ENCODE data around the gene SYT1.

SYT1 gene

DNA sequence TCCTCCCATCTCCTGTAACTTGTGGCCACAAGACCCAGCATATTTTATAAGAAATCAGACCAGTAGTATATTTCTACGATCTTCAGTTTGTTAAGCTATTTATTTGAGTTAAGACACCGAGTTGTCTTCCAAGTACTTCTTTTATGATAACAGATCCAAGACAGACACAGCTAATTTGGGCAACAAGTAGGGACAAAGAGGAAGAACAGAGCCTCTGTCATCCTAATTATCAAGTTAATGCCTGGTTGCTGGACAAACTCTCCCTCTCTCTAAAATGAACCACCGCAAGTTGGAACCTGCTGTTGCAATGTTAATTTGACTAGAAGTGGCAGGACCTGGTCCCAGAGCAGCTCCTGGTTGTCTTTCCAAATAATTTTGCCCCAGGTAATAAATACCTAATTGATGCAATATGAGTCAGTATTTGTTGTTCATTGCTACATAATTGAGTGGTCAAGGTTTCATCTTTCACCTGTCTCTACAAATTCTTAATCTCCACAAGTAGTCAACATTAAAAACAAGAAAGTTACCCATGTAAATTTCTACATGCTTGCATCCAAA, 502.5 kb downstream of the SYT1 start:
- DNase-seq (ENCODE audit: low read depth), result no peak
- no peak overlapping the region for H3K4me3 ChIP-seq (ENCODE audit: low read depth, low read length)
- TF ChIP-seq, protein P1, sequence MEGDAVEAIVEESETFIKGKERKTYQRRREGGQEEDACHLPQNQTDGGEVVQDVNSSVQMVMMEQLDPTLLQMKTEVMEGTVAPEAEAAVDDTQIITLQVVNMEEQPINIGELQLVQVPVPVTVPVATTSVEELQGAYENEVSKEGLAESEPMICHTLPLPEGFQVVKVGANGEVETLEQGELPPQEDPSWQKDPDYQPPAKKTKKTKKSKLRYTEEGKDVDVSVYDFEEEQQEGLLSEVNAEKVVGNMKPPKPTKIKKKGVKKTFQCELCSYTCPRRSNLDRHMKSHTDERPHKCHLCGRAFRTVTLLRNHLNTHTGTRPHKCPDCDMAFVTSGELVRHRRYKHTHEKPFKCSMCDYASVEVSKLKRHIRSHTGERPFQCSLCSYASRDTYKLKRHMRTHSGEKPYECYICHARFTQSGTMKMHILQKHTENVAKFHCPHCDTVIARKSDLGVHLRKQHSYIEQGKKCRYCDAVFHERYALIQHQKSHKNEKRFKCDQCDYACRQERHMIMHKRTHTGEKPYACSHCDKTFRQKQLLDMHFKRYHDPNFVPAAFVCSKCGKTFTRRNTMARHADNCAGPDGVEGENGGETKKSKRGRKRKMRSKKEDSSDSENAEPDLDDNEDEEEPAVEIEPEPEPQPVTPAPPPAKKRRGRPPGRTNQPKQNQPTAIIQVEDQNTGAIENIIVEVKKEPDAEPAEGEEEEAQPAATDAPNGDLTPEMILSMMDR (conservative IDR thresholded peaks at IDR 0.05; ENCODE audit: low read depth, low read length), result no peak

DNA sequence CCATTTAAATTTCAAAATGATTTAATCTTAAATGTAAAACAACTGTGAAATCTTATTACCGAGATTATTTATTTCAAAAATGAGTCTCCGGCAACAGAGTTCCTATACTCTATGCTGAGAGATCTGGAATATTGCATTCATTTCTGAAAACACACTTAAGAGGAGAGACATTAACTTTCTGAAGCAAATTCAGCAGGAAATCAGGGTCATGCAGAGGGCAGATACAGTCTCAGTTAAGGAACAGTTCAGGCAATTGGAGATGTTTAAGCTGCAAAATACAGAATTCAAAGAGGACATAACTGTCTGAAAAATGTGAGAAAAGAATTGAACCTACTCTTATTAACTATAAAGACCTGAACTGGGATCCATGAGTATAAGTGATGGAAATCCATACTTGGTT, 505.4 kb downstream of the SYT1 start:
- H3K4me3 ChIP-seq (ENCODE audit: low read depth, low read length), result no peak overlapping the region
- DNase-seq (ENCODE audit: low read depth), result peak; percentile 50
- TF ChIP-seq, protein P1 (conservative IDR thresholded peaks at IDR 0.05; ENCODE audit: low read depth, low read length), result no peak

DNA sequence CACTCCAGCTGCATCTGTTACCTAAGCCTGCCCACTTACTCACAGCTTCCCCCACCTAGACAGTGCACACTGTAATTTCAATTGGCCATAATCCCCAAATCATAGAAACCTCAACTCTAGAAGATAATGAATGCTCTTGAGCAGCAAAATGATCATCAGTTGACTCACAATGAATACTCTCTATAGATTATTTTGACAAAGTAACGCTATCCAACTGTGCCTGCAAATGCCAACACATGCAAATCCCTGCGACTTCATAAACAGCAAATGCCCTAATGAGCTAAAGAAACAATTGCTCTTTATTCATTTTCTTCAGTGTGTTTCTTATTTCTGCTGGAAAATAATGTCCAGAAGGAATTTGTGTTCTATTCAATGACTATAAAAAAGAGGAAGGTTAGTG, 506.7 kb downstream of the SYT1 start:
- H3K4me3 ChIP-seq (ENCODE audit: low read depth, low read length), result no peak overlapping the region
- DNase-seq (ENCODE audit: low read depth), result no peak
- TF ChIP-seq, protein P1 (conservative IDR thresholded peaks at IDR 0.05; ENCODE audit: low read depth, low read length), result no peak

DNA sequence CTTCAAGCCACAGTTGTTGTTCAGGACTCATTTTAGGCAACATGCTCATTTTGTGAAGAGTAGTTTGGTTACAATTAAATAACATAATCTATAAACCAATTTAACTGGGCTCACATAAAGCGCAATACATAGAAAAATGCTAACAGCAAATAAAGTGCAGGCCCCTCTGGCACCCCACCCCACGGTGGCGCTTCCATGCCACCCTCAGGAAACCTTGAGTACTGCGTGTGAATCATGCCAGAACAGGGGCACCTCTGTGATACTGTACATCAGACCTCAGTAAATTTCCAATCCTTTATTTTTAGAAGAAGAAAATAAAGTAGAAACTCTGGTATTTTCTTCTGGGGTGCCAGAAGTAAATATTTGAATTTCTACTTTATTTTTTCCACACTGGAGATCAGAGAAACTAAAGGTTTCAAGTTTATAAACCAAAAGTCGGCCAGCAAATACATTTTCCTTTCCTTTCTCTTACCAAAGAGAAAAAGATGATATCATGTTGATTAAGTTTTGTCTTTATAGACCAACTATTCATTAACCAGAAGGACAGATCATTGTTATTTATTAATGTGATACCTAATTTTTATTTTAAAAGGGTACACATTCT, 509.4 kb downstream of the SYT1 start:
- H3K4me3 ChIP-seq (ENCODE audit: low read depth, low read length), result no peak overlapping the region
- TF ChIP-seq, protein P1 (conservative IDR thresholded peaks at IDR 0.05; ENCODE audit: low read depth, low read length), result peak; percentile 94
- DNase-seq (ENCODE audit: low read depth), result peak; percentile 65

DNA sequence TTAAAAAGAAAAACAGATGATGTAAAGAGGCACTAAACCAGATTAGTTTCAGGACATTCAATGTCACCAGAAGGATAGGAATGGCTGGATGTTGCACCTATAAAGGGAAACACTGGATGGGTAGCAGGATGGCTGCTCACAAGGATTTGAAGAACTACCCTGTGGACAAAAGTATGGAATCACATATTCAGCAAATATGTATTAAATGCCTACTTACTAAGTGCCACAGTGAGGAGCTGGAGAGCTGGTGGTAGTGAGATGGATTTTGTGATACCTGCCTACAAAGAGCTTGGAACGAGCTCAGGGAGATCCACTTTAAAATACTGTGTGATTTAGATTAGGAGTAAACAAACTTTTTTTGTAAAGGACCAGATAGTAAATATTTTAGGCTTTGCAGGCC, 510.0 kb downstream of the SYT1 start:
- no peak overlapping the region for H3K4me3 ChIP-seq (ENCODE audit: low read depth, low read length)
- TF ChIP-seq, protein P1 (conservative IDR thresholded peaks at IDR 0.05; ENCODE audit: low read depth, low read length), result peak; percentile 18
- no peak for DNase-seq (ENCODE audit: low read depth)

DNA sequence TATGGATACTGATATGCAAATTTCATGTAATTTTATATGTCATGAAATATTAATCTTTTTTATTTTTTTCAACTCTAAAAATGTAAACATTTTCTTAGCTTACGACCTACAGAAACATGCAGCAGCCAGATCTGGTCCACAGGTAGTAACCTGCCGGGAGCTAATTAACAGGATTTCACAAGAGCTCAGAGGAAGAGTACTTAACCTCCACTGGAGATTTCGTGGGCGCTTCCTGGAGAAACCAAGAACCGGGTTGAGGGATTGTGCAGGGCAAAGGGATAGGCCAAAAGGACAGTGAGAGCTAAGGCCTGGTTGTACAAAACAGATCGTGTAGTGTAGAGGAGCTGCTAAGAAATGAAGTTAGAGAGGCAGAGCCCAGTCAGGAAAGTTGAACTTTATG, 510.5 kb downstream of the SYT1 start:
- H3K4me3 ChIP-seq (ENCODE audit: low read depth, low read length), result no peak overlapping the region
- TF ChIP-seq, protein P1 (conservative IDR thresholded peaks at IDR 0.05; ENCODE audit: low read depth, low read length), result no peak
- DNase-seq (ENCODE audit: low read depth), result no peak

DNA sequence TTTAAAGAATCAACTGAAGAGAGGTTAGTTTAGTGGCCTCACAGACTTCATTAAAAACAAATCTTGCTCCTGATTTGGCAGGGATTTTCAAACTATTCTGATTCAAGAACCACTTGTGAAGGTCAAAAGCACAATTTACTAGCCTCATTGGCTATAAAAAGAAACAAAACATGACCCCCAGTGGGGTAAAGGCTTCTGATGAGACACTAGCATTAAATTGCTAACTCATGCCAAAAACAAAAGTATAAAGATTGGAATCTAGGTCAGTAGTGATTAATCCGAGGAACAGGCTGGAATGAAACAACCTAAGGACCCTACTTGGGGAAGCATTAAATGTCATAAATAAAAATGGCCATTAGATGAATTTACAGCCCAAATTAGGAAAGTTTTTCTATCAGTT, 513.9 kb downstream of the SYT1 start:
- H3K4me3 ChIP-seq (ENCODE audit: low read depth, low read length), result no peak overlapping the region
- TF ChIP-seq, protein P1 (conservative IDR thresholded peaks at IDR 0.05; ENCODE audit: low read depth, low read length), result no peak
- peak; percentile 74 for DNase-seq (ENCODE audit: low read depth)
